Epithelial cell of proximal tubule (primary cell): Measurements from ENCODE around the gene COL4A2. TPM values are rescaled to one million over a fixed set of nuclear protein-coding genes. Genes with fewer than 3 reads are reported as not detected.
A peak's percentile ranks its signal among the peaks of the same experiment; 100 is the strongest.

ENCODE experiments used
- DNase-seq: peaks from one replicate; pipeline ENCODE4 v3.0.0-alpha.2; 2011; ENCODE audit warnings: low read depth
- H3K4me3 ChIP-seq: 2 replicates; pipeline ENCODE4 v1.5.1; 2011; ENCODE audit warnings: low read depth, mild to moderate bottlenecking, low read length
- total RNA-seq: library from RNA; depleted of rRNA; stranded (reverse); fragments of >200 nt; gene quantifications from 2 replicates; pipeline ENCODE4 v1.2.3, GENCODE V29; 2015
- TF ChIP-seq, protein P1 (sequence below): conservative IDR thresholded peaks from 2 replicates; pipeline ENCODE4 v1.5.1; 2012; ENCODE audit warnings: low read depth, mild to moderate bottlenecking, low read length

The COL4A2 gene
- total RNA-seq = 513 and 728 TPM in 2 replicates

DNA sequence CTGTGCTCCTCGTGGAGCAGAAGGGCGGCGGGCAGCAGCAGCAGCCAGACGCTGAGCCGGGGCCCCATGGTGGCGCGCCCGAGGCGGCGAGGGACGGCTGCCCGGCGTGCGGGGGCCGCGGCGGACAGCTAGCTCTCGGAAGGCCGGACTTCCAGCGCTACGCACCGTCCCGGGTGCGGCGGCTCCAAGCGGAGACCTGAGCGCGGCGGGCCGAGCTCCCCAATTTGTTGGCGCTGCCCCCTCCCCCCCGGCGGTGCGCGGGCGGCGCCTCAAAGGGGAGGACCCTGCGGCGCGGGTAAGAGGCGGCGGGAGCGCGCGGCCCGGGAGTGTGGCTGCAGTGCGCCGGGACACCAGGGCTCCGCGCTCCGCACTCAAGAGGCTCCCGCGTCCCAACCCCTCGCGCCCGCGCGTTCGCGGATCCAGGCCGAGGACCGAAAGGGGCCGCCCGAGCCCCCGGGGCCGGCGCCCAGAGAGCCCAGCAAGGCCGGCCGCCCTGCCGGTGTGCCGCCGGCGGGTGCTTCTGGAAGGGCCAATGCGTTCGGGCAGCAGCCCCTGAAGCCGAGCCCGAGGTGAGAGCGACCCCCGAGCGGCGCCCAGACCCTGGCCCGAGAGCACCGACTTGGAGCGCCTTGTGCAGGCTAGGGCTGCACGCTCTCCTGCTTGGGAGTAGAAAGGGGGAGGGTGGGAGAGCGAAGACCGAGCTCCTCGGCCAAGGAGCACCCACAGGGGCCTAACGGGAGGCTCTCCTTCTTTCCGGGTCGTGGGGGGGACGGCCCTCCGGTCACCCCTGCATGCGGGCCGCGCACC lies at the start of gene COL4A2, which contains the start of gene COL4A1:
Gene COL4A2 (plus strand): TSS at position 325 of the 807 bp plus-strand sequence. CDS start 620 bp downstream, outside the sequence.
Gene COL4A1 (minus strand): TSS at position 198 of the 807 bp plus-strand sequence. CDS start 130 bp downstream, at position 68.
- DNase-seq = no peak
- TF ChIP-seq, protein P1, sequence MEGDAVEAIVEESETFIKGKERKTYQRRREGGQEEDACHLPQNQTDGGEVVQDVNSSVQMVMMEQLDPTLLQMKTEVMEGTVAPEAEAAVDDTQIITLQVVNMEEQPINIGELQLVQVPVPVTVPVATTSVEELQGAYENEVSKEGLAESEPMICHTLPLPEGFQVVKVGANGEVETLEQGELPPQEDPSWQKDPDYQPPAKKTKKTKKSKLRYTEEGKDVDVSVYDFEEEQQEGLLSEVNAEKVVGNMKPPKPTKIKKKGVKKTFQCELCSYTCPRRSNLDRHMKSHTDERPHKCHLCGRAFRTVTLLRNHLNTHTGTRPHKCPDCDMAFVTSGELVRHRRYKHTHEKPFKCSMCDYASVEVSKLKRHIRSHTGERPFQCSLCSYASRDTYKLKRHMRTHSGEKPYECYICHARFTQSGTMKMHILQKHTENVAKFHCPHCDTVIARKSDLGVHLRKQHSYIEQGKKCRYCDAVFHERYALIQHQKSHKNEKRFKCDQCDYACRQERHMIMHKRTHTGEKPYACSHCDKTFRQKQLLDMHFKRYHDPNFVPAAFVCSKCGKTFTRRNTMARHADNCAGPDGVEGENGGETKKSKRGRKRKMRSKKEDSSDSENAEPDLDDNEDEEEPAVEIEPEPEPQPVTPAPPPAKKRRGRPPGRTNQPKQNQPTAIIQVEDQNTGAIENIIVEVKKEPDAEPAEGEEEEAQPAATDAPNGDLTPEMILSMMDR = no peak

DNA sequence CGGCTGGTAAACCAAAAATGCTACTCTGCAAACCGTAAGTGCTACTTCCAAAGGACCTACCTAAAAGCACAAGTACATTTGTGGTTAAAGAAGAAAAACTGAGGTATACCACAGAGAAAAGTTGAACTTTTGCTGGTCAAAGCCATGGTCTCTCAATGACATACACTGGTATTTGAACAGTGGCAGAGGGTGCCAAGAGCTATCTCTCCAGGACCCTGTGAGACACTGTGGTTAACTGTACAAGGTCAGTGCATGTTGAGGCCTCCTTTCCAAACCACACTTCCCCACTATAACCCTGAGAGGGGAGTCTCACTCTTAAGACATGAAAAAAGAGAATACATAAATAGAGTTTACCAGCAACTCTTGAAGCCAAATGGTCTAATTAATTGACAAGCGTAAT lies 49.7 kb upstream of the COL4A2 start:
- DNase-seq = no peak
- TF ChIP-seq, protein P1 = no peak
- no peak overlapping the region for H3K4me3 ChIP-seq

More for the DNA sequence above, at the start of gene COL4A2, which contains the start of gene COL4A1:
- peak within 1 kb of the TSS; percentile 80 for H3K4me3 ChIP-seq

DNA sequence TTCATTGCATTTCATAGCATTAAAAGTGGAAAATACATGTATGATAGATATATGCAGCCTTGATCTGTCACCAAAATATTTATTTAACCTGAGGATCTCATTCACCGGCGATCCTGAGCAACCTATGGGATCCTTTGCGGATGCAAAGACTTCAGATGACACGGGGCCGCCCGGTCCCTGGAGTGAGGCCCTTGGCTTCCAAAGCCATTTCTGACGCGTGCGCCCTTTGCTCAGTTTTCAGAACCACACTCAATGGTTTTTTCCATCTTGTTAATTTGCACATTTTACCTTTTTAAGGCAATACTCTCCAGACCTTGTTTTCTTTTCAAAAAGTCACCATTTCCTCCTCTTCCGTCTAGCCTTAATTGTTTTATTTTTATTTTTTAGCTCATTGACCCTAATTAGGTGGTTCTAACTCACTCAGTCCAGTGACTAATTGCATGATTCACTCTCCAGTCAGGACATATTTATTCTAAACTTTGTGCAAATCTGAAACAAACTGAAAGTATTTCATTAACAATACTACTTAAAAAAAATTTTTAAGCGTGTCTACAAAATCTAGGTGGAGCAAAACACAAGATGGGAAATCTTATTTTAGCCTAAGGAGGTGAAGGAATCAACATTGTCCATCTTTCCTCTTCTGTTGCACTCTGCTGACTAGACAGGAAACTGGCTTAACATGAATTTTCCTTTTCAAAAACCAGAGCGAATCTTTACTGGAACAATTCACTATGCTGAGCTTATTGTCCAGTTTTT lies 48.0 kb upstream of the COL4A2 start:
- no peak for DNase-seq
- TF ChIP-seq, protein P1 = no peak
- H3K4me3 ChIP-seq = no peak overlapping the region

DNA sequence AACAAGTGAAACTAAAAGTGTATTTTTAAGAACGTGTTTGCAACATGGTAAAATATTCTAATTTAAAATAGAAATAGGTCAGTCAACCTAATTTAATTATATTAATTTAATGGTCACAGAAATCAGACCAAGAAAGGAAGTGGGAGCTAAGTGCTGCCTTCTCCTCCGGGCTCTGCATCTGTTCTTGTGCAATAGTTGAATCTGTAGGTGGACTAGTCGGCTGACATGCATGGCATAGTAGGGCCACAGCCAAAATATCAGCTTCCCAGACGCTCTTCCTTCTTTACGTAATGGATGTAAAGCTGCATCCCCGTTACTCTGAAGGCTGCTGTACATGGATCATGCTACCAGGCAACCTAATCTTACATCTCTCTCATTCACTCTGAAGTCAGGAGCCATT lies 47.4 kb upstream of the COL4A2 start:
- no peak for DNase-seq
- no peak overlapping the region for H3K4me3 ChIP-seq
- TF ChIP-seq, protein P1 = no peak

DNA sequence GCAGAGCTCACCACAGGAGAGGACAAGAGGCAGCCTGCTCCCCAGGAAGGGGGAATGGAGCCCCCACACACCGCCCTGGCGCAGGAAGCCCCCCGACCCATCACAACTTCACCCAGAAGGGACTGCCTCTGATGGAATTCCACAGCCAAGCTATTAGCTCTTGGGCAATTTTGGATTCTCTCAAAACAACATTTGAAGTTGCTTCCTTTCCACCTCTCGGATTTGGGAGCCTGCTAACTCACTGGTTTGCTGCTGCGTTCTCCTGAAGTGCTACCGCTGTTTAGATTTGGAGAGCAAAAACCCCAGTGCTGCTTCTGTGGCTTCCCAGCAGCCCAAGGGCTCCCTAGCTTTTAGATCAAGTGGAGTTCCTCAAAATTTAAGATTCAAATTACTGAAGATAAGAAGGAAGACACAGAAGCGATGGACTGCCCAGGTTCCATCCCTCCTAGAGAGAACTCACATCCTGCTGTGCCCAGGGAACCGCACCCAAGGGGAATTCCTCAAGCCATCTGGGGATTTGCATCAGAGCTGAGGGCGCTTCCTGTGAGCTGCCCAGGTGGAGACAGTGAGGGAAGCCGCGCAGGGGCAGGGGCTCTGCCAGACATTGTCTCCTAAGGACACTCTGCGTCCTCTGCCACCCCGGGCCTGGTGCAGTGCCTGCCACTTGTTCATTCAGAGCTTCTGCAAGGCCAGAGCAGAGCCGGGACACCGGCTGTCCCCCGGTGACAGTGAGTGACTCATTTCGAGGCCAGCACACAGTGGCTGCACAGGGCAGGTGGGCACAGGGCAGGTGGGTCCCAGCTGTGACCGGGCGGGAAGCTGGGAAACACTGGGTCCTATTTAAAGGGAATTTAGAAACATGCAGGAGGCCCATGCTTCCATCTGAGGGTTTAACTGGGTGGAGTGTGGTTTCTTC lies 45.7 kb upstream of the COL4A2 start:
- H3K4me3 ChIP-seq = no peak overlapping the region
- TF ChIP-seq, protein P1 = no peak
- no peak for DNase-seq

DNA sequence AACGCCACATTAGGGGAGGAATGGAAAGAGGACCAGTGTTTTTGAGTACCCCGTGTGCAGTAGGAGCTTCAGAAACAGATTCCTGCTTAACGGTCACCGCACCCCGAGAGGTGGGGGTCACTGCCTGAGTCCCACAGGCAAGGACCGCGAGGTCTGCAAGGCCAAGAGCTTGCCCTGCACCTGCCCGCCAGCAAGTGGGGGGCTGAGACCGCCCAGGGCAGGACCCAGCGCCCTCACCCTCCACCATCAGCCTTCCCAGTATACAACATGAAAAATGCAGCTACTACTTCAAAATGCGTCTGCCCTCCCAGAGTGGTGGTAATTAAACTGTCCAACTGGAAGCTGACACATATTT lies 45.0 kb upstream of the COL4A2 start:
- TF ChIP-seq, protein P1 = no peak
- DNase-seq = no peak

More for the DNA sequence above, 45.0 kb upstream of the COL4A2 start:
- H3K4me3 ChIP-seq = no peak overlapping the region
